GM18867 (cell line): ENCODE data around the gene OR11H1.
"Not testable (repeated sequence)": the region's sequence is repeated elsewhere in the genome, so short reads cannot be mapped to it uniquely, and the experiment has no call there.

ENCODE experiments used
- ATAC-seq: cut with Tn5 transposase; IDR thresholded peaks from one replicate; pipeline ENCODE4 v1.9.1; 2021; ENCODE audit warnings: mild to moderate bottlenecking, moderate library complexity; ENCODE audit not compliant: unreplicated experiment

The OR11H1 gene, protein sequence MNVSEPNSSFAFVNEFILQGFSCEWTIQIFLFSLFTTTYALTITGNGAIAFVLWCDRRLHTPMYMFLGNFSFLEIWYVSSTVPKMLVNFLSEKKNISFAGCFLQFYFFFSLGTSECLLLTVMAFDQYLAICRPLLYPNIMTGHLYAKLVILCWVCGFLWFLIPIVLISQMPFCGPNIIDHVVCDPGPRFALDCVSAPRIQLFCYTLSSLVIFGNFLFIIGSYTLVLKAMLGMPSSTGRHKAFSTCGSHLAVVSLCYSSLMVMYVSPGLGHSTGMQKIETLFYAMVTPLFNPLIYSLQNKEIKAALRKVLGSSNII

DNA sequence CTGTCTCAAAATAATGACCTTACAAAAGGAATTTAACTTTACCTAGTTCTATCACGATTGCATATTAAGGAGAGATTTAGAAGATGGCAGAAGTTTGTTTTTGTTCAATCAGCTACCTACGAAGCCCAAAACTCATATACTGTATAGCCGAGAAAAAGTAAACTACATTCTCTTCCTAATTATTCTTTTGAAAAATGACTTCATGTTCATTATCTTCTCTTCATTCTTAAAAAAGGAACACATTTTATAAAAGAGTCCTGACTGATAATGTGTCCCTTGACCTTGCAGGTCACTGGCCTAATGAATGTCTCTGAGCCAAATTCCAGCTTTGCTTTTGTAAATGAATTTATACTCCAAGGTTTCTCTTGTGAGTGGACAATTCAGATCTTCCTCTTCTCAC, at the start of gene OR11H1:
OR11H1 (plus strand) TSS at position 301 of the 400 bp plus-strand sequence; CDS start at position 301, 0 bp downstream.
- ATAC-seq = not testable (repeated sequence)

GRCh38 chr22:15509967-15510366, 18.0 kb upstream of the OR11H1 start:
- ATAC-seq = not testable (repeated sequence)

DNA sequence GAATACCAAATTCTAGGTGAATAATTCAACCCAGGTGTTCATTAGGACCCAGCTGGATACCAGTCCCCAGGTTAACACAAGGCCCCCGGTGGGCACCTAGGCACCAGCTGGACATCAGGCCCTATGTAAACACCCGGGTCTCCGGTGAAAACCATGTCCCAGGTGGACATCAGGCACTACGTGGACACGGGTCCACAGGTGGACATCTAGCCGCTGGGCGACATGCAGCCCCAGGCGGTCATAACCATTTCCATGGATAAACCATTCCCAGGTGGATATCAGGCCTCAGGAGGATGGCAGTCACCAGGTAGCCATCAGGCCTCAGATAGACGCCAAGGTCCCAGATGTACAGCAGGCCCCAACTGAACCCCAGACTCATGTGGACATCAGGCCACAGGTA, 12.1 kb upstream of the OR11H1 start:
- not testable (repeated sequence) for ATAC-seq

GRCh38 chr22:15553767-15554166, 25.8 kb downstream of the OR11H1 start:
- not testable (repeated sequence) for ATAC-seq

GRCh38 chr22:15563461-15563860, 35.5 kb downstream of the OR11H1 start:
- not testable (repeated sequence) for ATAC-seq

DNA sequence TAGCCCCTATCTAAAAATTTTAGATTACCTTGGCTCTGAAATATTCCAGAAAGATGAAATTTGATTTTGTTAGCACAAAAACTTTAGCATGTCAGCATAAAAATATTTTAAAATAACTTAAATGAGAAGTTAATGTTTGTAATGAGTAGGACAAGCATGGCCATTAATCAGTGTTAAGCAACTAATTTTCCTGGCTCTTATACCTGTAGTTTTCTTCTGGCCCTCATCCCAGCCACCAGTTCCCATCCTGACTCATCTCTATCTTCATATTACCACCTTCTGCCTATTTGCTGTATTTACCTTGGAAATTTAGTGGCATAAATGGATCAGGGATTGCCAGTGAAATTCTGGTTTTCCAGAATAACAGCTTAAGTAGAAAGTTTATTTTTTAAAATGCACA, 37.1 kb downstream of the OR11H1 start:
- ATAC-seq = not testable (repeated sequence)
